ENCODE measurements around the gene ZNF580.

The ZNF580 gene

GRCh38 chr19:55619286-55619685 lies 21.5 kb upstream of the ZNF580 start:
- H3K27me3 ChIP-seq (ENCODE audit: insufficient read depth, low read length), result no peaks in the 10 kb centered on the region
- H3K36me3 ChIP-seq (ENCODE audit: insufficient read depth, low read length), result peaks cover 26% of the 10 kb centered on the region
- H3K9me2 ChIP-seq (ENCODE audit: low read depth, low read length), result no peaks in the 10 kb centered on the region
- no peak overlapping the region for H3K4me3 ChIP-seq (ENCODE audit: low read depth, low read length, poor library complexity, severe bottlenecking)
- no peak overlapping the region for H3K9ac ChIP-seq (ENCODE audit: low read length)
- H3K4me2 ChIP-seq (ENCODE audit: low read length), result no peak overlapping the region
- no peak overlapping the region for H3K27ac ChIP-seq (ENCODE audit: low read depth, low read length, poor library complexity, severe bottlenecking)
- peaks cover 5% of the 10 kb centered on the region for H3K4me1 ChIP-seq (ENCODE audit: insufficient read depth, low read length, severe bottlenecking)
- H3K9me3 ChIP-seq (ENCODE audit: low read length), result no peaks in the 10 kb centered on the region
- H2AFZ ChIP-seq (ENCODE audit: low read length), result no peak overlapping the region
- no peaks in the 10 kb centered on the region for H3K79me2 ChIP-seq (ENCODE audit: insufficient read depth, low read length)
- TF ChIP-seq CTCF (IDR thresholded peaks at IDR 0.05; ENCODE audit: low read length), result no peak
- no peak for TF ChIP-seq EZH2 (IDR thresholded peaks at IDR 0.05; ENCODE audit: borderline replicate concordance, low read length)
- no peaks in the 10 kb centered on the region for H4K20me1 ChIP-seq (ENCODE audit: insufficient read depth, low read length)
- H3F3A ChIP-seq (ENCODE audit: insufficient read depth, low read length), result no peaks in the 10 kb centered on the region

- no peak overlapping the region for H3K4me2 ChIP-seq (ENCODE audit: low read length)
These were observed 20.2 kb upstream of the ZNF580 start for GRCh38 chr19:55620410-55621204.

DNA sequence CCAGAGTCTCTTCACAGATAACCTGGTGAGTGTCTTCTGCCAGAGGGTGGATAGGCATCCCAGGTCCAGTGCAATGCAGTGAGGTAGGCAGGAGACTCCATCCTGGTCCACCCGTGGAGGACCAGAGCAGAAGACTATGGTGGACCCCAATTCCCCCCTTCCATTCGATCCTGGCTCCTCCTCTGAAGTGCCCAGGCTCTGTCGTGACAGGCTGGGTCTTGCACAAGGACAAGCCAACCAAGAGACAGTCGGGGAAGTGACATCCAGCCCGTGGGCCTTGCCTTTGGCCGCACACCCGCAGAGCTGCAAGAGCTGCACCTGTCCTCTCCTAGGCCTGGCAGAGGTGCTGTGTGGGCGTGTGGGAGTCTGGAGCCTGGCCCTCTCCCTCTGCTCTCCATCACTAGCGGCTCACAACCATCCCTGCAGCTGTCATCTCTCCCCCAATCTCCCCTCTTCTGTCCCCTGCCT lies 19.6 kb upstream of the ZNF580 start:
- Histone ChIP-seq H2AFZ (ENCODE audit: low read length) (no peak overlapping the region), H3K27ac (ENCODE audit: low read depth, low read length, poor library complexity, severe bottlenecking) (no peak overlapping the region), H3K4me2 (ENCODE audit: low read length) (no peak overlapping the region), H3K9me3 (ENCODE audit: low read length) (no peaks in the 10 kb centered on the region), H3F3A (ENCODE audit: insufficient read depth, low read length) (no peaks in the 10 kb centered on the region), H3K36me3 (ENCODE audit: insufficient read depth, low read length) (peaks cover 12% of the 10 kb centered on the region), H3K79me2 (ENCODE audit: insufficient read depth, low read length) (no peaks in the 10 kb centered on the region), H3K4me3 (ENCODE audit: low read depth, low read length, poor library complexity, severe bottlenecking) (no peak overlapping the region), H3K4me1 (ENCODE audit: insufficient read depth, low read length, severe bottlenecking) (peaks cover 12% of the 10 kb centered on the region), H3K27me3 (ENCODE audit: insufficient read depth, low read length) (no peaks in the 10 kb centered on the region), H3K9ac (ENCODE audit: low read length) (no peak overlapping the region), H3K9me2 (ENCODE audit: low read depth, low read length) (no peaks in the 10 kb centered on the region), H4K20me1 (ENCODE audit: insufficient read depth, low read length) (no peaks in the 10 kb centered on the region)
- TF ChIP-seq CTCF (IDR thresholded peaks at IDR 0.05; ENCODE audit: low read length), result no peak
- TF ChIP-seq EZH2 (IDR thresholded peaks at IDR 0.05; ENCODE audit: borderline replicate concordance, low read length), result no peak

More at GRCh38 chr19:55620410-55621204, 20.2 kb upstream of the ZNF580 start:
- H3K79me2 ChIP-seq (ENCODE audit: insufficient read depth, low read length), result no peaks in the 10 kb centered on the region
- H3K9me2 ChIP-seq (ENCODE audit: low read depth, low read length), result no peaks in the 10 kb centered on the region
- H3K4me3 ChIP-seq (ENCODE audit: low read depth, low read length, poor library complexity, severe bottlenecking), result no peak overlapping the region
- peaks cover 12% of the 10 kb centered on the region for H3K4me1 ChIP-seq (ENCODE audit: insufficient read depth, low read length, severe bottlenecking)
- no peaks in the 10 kb centered on the region for H3F3A ChIP-seq (ENCODE audit: insufficient read depth, low read length)
- TF ChIP-seq EZH2 (IDR thresholded peaks at IDR 0.05; ENCODE audit: borderline replicate concordance, low read length) (no peak), CTCF (IDR thresholded peaks at IDR 0.05; ENCODE audit: low read length) (no peak)
- H3K27ac ChIP-seq (ENCODE audit: low read depth, low read length, poor library complexity, severe bottlenecking), result no peak overlapping the region
- no peaks in the 10 kb centered on the region for H4K20me1 ChIP-seq (ENCODE audit: insufficient read depth, low read length)
- H3K27me3 ChIP-seq (ENCODE audit: insufficient read depth, low read length), result no peaks in the 10 kb centered on the region
- H3K36me3 ChIP-seq (ENCODE audit: insufficient read depth, low read length), result peaks cover 18% of the 10 kb centered on the region
- no peaks in the 10 kb centered on the region for H3K9me3 ChIP-seq (ENCODE audit: low read length)
- H3K9ac ChIP-seq (ENCODE audit: low read length), result no peak overlapping the region
- H2AFZ ChIP-seq (ENCODE audit: low read length), result no peak overlapping the region
